OCI-LY1 (cell line): ENCODE results near the gene PPIP5K2.

Experiments
- H2AFZ ChIP-seq: fragments of 200-600 bp; sonication (generic), shearing (Covaris generic); 2 replicates; pipeline ENCODE4 v1.6.0; 2014; ENCODE audit warnings: antibody characterized with exemption, mild to moderate bottlenecking, low read length
- H3F3A ChIP-seq: fragments of 200-600 bp; sonication (generic), shearing (Covaris generic); 2 replicates; pipeline ENCODE4 v1.6.0; 2014; ENCODE audit warnings: mild to moderate bottlenecking, antibody characterized with exemption, low read length, moderate library complexity; ENCODE audit not compliant: insufficient read depth
- H3K27ac ChIP-seq: fragments of 200-600 bp; sonication (generic); 2 replicates; pipeline ENCODE4 v1.5.1; 2014; ENCODE audit warnings: low read length, mixed run types, mild to moderate bottlenecking, low read depth; ENCODE audit not compliant: poor library complexity, severe bottlenecking
- H3K27me3 ChIP-seq: fragments of 200-600 bp; sonication (generic); 2 replicates; pipeline ENCODE4 v1.6.0; 2014; ENCODE audit warnings: antibody characterized with exemption, mild to moderate bottlenecking, low read length, moderate library complexity; ENCODE audit not compliant: insufficient read depth
- H3K36me3 ChIP-seq: fragments of 200-600 bp; sonication (generic); 2 replicates; pipeline ENCODE4 v1.6.1; 2014; ENCODE audit warnings: mild to moderate bottlenecking, antibody characterized with exemption, low read length, moderate library complexity, mixed read lengths; ENCODE audit not compliant: insufficient read depth
- H3K4me1 ChIP-seq: fragments of 200-600 bp; sonication (generic); 2 replicates; pipeline ENCODE4 v1.5.1; 2014; ENCODE audit warnings: mild to moderate bottlenecking, low read length, moderate library complexity; ENCODE audit not compliant: insufficient read depth, severe bottlenecking
- H3K4me2 ChIP-seq: fragments of 200-600 bp; sonication (generic), shearing (Covaris generic); 2 replicates; pipeline ENCODE4 v1.6.1; 2014; ENCODE audit warnings: low read length
- H3K4me3 ChIP-seq: fragments of 200-600 bp; sonication (generic); 2 replicates; pipeline ENCODE4 v1.5.1; 2014; ENCODE audit warnings: low read length, low read depth, mild to moderate bottlenecking, mixed read lengths; ENCODE audit not compliant: poor library complexity, severe bottlenecking
- H3K79me2 ChIP-seq: fragments of 200-600 bp; shearing (Covaris generic); 2 replicates; pipeline ENCODE4 v1.6.1; 2016; ENCODE audit warnings: mixed run types, low read length, mixed read lengths; ENCODE audit not compliant: insufficient read depth
- H3K9ac ChIP-seq: fragments of 200-600 bp; sonication (generic), shearing (Covaris generic); 2 replicates; pipeline ENCODE4 v1.6.1; 2014; ENCODE audit warnings: mild to moderate bottlenecking, low read length, mixed read lengths
- H3K9me2 ChIP-seq: fragments of 200-600 bp; sonication (generic), shearing (Covaris generic); 2 replicates; pipeline ENCODE4 v1.6.1; 2014; ENCODE audit warnings: low read depth, mild to moderate bottlenecking, low read length, mixed read lengths
- H3K9me3 ChIP-seq: fragments of 200-600 bp; shearing (Covaris generic); 2 replicates; pipeline ENCODE4 v1.6.1; 2014; ENCODE audit warnings: low read length, mixed read lengths
- H4K20me1 ChIP-seq: fragments of 200-600 bp; sonication (generic), shearing (Covaris generic); 2 replicates; pipeline ENCODE4 v1.6.0; 2016; ENCODE audit warnings: mild to moderate bottlenecking, low read length; ENCODE audit not compliant: insufficient read depth
- EZH2 ChIP-seq: fragments of 200-600 bp; sonication (generic), shearing (Covaris generic); IDR thresholded peaks from 2 replicates; pipeline ENCODE4 v1.8.0; 2017; ENCODE audit warnings: borderline replicate concordance, mixed run types, mild to moderate bottlenecking, antibody characterized with exemption, low read length, moderate library complexity, mixed read lengths
- TF ChIP-seq, protein P1 (sequence below): fragments of 200-600 bp; sonication (generic), shearing (Covaris generic); IDR thresholded peaks from 2 replicates; pipeline ENCODE4 v1.5.1; 2017; ENCODE audit warnings: mild to moderate bottlenecking, antibody characterized with exemption, low read length, moderate library complexity, mixed read lengths

PPIP5K2 gene

DNA sequence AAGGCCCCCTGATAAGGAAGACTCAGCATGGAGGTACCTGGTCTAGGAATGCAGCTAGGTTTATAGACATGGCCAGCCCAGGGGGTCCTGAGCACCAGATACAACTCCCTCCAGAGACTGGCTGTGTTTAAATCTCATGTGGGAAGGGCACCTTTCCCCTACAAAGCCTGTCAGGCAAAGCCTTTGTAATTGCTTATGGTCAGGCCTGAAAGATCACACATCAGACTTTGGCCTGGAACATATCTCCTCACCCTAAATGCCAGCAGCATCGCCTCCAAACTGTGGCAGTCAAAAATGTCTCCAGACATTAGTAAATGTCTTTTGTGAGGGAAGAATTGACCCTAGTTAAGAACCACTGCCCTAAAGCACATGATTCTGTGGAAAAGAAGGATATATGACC lies 86.9 kb downstream of the PPIP5K2 start:
- TF ChIP-seq EZH2: no peak
- H3K4me2 ChIP-seq: no peak overlapping the region
- no peak overlapping the region for H3K4me3 ChIP-seq
- no peaks in the 10 kb centered on the region for H3K79me2 ChIP-seq
- H3K27ac ChIP-seq: no peak overlapping the region
- no peaks in the 10 kb centered on the region for H3K9me2 ChIP-seq
- H2AFZ ChIP-seq: no peak overlapping the region
- H4K20me1 ChIP-seq: no peaks in the 10 kb centered on the region
- H3K9ac ChIP-seq: no peak overlapping the region
- H3K27me3 ChIP-seq: no peaks in the 10 kb centered on the region
- H3K36me3 ChIP-seq: peaks cover 24% of the 10 kb centered on the region
- H3K9me3 ChIP-seq: no peaks in the 10 kb centered on the region
- no peaks in the 10 kb centered on the region for H3K4me1 ChIP-seq
- H3F3A ChIP-seq: no peaks in the 10 kb centered on the region

DNA sequence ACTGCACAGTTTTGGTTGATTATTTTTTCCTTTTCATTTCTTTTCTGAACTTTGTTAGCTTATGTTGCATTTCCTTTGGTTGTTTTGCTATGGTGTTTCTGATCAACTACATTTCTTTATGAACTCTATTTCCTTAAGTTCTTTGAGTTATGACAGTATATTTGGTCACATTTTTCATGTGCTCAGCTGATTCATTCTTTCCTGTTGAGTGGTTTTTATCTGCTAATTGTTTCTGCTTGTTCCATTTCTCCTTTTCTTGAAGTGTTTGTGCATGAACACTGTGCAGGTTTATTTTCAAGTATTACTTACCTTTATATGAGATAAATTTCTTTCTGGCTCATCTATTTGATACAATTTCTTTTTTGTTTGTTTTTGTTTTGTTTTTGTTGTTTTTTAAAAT lies 87.6 kb downstream of the PPIP5K2 start:
- H3K4me1 ChIP-seq: no peaks in the 10 kb centered on the region
- no peak overlapping the region for H3K4me3 ChIP-seq
- H3K9me2 ChIP-seq: no peaks in the 10 kb centered on the region
- H2AFZ ChIP-seq: no peak overlapping the region
- no peaks in the 10 kb centered on the region for H4K20me1 ChIP-seq
- peaks cover 19% of the 10 kb centered on the region for H3K36me3 ChIP-seq
- no peaks in the 10 kb centered on the region for H3K79me2 ChIP-seq
- H3F3A ChIP-seq: no peaks in the 10 kb centered on the region
- no peak overlapping the region for H3K9ac ChIP-seq
- H3K9me3 ChIP-seq: no peaks in the 10 kb centered on the region
- no peak overlapping the region for H3K4me2 ChIP-seq
- H3K27me3 ChIP-seq: no peaks in the 10 kb centered on the region
- no peak overlapping the region for H3K27ac ChIP-seq
- TF ChIP-seq, protein P1, sequence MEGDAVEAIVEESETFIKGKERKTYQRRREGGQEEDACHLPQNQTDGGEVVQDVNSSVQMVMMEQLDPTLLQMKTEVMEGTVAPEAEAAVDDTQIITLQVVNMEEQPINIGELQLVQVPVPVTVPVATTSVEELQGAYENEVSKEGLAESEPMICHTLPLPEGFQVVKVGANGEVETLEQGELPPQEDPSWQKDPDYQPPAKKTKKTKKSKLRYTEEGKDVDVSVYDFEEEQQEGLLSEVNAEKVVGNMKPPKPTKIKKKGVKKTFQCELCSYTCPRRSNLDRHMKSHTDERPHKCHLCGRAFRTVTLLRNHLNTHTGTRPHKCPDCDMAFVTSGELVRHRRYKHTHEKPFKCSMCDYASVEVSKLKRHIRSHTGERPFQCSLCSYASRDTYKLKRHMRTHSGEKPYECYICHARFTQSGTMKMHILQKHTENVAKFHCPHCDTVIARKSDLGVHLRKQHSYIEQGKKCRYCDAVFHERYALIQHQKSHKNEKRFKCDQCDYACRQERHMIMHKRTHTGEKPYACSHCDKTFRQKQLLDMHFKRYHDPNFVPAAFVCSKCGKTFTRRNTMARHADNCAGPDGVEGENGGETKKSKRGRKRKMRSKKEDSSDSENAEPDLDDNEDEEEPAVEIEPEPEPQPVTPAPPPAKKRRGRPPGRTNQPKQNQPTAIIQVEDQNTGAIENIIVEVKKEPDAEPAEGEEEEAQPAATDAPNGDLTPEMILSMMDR: no peak
- no peak for TF ChIP-seq EZH2

DNA sequence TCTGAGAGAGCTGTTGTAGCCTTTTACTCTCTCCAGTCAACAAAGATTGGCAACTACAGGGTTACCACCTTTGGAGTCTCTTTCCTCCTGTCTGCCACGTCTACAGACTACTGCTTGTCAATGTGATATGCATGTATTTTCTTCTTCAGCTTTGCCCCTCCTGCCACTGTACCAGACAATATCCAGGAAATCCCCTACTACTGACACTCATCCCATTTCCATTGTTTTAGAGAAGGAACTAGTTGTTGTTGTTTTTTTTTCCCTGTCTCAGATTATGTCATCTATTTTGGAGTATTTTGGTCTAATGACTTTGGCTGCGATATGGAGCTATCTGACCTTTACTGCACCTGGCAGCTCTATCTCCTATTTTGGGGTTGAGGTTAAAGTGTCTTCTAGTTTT lies 88.4 kb downstream of the PPIP5K2 start:
- no peak overlapping the region for H3K27ac ChIP-seq
- no peaks in the 10 kb centered on the region for H3K79me2 ChIP-seq
- no peak overlapping the region for H2AFZ ChIP-seq
- no peaks in the 10 kb centered on the region for H3K9me3 ChIP-seq
- H3K4me1 ChIP-seq: no peaks in the 10 kb centered on the region
- H3F3A ChIP-seq: no peaks in the 10 kb centered on the region
- no peaks in the 10 kb centered on the region for H3K27me3 ChIP-seq
- no peak overlapping the region for H3K9ac ChIP-seq
- no peak overlapping the region for H3K4me2 ChIP-seq
- peaks cover 16% of the 10 kb centered on the region for H3K36me3 ChIP-seq
- H3K4me3 ChIP-seq: no peak overlapping the region
- no peaks in the 10 kb centered on the region for H3K9me2 ChIP-seq
- TF ChIP-seq EZH2: no peak
- TF ChIP-seq, protein P1: no peak
- no peaks in the 10 kb centered on the region for H4K20me1 ChIP-seq

DNA sequence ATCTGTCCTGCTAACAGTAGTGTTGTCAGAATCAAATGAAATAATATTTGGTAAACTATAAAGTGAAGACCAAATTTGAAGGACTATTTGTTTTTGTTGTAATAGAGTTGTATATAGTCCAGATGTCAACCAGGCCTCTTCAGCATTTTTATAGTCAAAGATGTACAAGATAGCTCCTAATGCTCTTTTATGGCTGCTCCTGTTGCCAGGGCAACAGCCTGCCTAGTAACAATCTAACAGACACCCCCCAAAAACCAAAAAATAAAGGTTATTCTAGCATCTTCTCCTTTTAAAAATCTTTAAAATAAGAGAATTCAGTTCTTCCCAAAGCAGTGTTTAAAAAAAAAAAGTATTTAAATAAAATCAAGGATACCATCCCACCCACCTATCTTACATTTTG lies 89.0 kb downstream of the PPIP5K2 start:
- peaks cover 13% of the 10 kb centered on the region for H3K36me3 ChIP-seq
- H3K9me3 ChIP-seq: no peaks in the 10 kb centered on the region
- no peaks in the 10 kb centered on the region for H3K4me1 ChIP-seq
- H3K27me3 ChIP-seq: no peaks in the 10 kb centered on the region
- H2AFZ ChIP-seq: no peak overlapping the region
- no peak overlapping the region for H3K9ac ChIP-seq
- H3K9me2 ChIP-seq: no peaks in the 10 kb centered on the region
- TF ChIP-seq, protein P1: no peak
- no peak for TF ChIP-seq EZH2
- H3K27ac ChIP-seq: no peak overlapping the region
- H3F3A ChIP-seq: no peaks in the 10 kb centered on the region
- no peak overlapping the region for H3K4me2 ChIP-seq
- no peak overlapping the region for H3K4me3 ChIP-seq
- no peaks in the 10 kb centered on the region for H3K79me2 ChIP-seq
- H4K20me1 ChIP-seq: no peaks in the 10 kb centered on the region
